HG03521 (cell line): ENCODE measurements around the gene OSBPL10.

Experiments used
- ATAC-seq: cut with Tn5 transposase; IDR thresholded peaks from one replicate; pipeline ENCODE4 v1.9.1; 2021; ENCODE audit warnings: mild to moderate bottlenecking, moderate library complexity; ENCODE audit not compliant: unreplicated experiment

The OSBPL10 gene

GRCh38 chr3:31680072-31680870 is 300.8 kb downstream of the OSBPL10 start:
- ATAC-seq = no peak

GRCh38 chr3:31676556-31676955 is 304.5 kb downstream of the OSBPL10 start:
- no peak for ATAC-seq

- ATAC-seq = no peak
Observed at GRCh38 chr3:31673950-31674349, 307.1 kb downstream of the OSBPL10 start.

GRCh38 chr3:31671976-31672375 is 309.1 kb downstream of the OSBPL10 start:
- ATAC-seq = no peak

- no peak for ATAC-seq
Observed at GRCh38 chr3:31671451-31671850, 309.6 kb downstream of the OSBPL10 start.

- no peak for ATAC-seq
Observed at GRCh38 chr3:31670722-31671121, 310.3 kb downstream of the OSBPL10 start.

GRCh38 chr3:31670136-31670535 is 310.9 kb downstream of the OSBPL10 start:
- ATAC-seq = no peak

GRCh38 chr3:31668242-31668641 is 312.8 kb downstream of the OSBPL10 start:
- no peak for ATAC-seq

- ATAC-seq = no peak
Observed at GRCh38 chr3:31667582-31667981, 313.5 kb downstream of the OSBPL10 start.

- ATAC-seq = no peak
Observed at GRCh38 chr3:31664031-31664430, 317.0 kb downstream of the OSBPL10 start.

- no peak for ATAC-seq
Observed at GRCh38 chr3:31661993-31662670, 318.9 kb downstream of the OSBPL10 start.

- no peak for ATAC-seq
Observed at GRCh38 chr3:31661286-31661685, 319.8 kb downstream of the OSBPL10 start.

GRCh38 chr3:31659246-31659645 is 321.8 kb downstream of the OSBPL10 start:
- no peak for ATAC-seq

- no peak for ATAC-seq
Observed at GRCh38 chr3:31654998-31655397, 326.1 kb downstream of the OSBPL10 start.

GRCh38 chr3:31653464-31653863 is 327.6 kb downstream of the OSBPL10 start:
- ATAC-seq = no peak

GRCh38 chr3:31652296-31652695 is 328.8 kb downstream of the OSBPL10 start:
- no peak for ATAC-seq

GRCh38 chr3:31648286-31648968 is 332.6 kb downstream of the OSBPL10 start:
- no peak for ATAC-seq

GRCh38 chr3:31645256-31645655 is 335.8 kb downstream of the OSBPL10 start:
- ATAC-seq = no peak

- ATAC-seq = no peak
Observed at GRCh38 chr3:31639828-31640227, 341.2 kb downstream of the OSBPL10 start.

GRCh38 chr3:31636694-31637442 is 344.2 kb downstream of the OSBPL10 start:
- ATAC-seq = no peak

GRCh38 chr3:31636049-31636448 is 345.0 kb downstream of the OSBPL10 start:
- no peak for ATAC-seq
